Mucosa of gallbladder (tissue), 1 donor: ENCODE measurements around the gene SORBS2. TPM values are rescaled to one million over a fixed set of nuclear protein-coding genes. Genes with fewer than 3 reads are reported as not detected.
"Not testable (repeated sequence)": the region's sequence is repeated elsewhere in the genome, so short reads cannot be mapped to it uniquely, and the experiment has no call there.

ENCODE experiments used
- DNase-seq: peaks from one replicate; pipeline ENCODE4 v3.0.0-alpha.2; 2020; ENCODE audit warnings: low spot score
- total RNA-seq: library from RNA; stranded (reverse); gene quantifications from one replicate; pipeline ENCODE4 v1.2.1, GENCODE V29; 2021
- donor health status: DM: no; HTN: no; CAD: no.

SORBS2 gene
- total RNA-seq, 1 donor from 2014 or later: 184 TPM

DNA sequence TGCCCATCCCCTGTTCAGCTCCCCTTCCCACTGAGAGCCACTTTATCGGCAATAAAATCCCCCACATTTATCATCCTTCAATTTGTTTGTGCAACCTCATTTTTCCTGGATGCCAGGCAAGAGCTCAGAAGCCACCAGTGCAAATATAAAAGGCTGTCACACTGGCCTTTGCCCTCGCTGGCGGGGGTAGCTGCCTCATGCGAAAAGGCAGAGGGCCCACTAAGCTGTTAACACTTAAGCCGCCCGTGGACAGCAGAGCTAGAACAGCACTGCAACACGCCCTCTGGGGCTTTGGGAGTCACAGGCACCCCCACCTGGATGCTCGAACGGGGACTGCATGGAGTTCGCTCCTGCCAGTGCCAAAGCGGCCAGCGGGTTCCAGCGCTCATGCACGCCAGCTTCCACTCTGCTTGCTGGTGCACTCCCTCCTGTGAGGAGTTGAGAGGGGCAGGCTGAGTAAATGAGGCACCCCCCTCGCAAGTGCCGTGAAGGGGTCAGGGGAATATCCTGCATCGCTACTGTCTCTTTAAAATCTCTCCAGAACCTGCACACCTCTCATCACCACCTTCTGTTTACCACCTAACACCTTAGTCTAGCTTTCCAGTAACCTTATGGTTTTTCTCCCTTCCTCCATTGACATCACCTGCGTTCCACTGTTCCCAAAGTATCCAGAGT lies 99.5 kb downstream of the SORBS2 start:
- peak; percentile 46 for DNase-seq

DNA sequence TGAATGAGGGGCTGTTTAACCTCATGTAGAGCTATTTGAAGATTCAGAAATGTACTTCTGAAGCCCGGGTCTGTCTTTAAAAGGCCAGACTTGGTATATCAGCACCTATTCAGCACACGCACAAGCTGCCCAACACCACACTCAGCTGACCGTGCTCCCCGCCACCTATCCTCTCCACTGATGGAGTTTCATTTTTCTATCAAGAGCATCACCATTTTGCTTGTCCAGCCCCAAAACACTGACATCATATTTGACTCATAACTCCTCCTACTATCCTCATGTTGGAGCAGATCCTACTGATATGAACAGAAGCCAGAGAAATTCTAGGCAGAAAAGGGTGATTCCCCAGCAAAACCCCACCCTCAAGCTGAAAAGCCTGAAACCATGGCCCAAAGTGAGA lies 100.3 kb downstream of the SORBS2 start:
- DNase-seq: no peak

DNA sequence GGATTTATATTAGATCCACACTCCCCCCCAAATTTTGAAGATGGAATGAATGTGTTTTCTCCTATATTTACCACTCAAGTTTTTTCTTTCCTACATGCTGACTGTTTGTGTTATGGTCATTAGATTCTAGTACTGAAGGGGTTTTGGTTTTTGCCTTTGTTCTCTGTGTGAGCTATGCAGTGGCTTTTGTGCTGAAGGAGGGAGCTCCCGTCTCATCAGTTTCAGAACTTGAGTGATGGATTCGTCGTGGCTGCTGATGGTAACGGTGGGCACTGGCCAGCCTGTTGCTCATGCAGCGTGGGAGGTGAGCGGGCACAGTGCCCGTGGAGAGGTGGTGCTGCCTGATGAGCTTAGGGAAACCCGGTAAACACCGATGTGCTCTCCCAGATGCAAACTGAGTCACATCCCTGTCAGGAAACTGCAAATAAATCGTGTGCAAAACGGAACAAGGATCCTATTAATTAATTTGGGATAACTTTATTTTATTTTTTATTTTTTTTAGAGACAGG lies 101.5 kb downstream of the SORBS2 start:
- DNase-seq: no peak

DNA sequence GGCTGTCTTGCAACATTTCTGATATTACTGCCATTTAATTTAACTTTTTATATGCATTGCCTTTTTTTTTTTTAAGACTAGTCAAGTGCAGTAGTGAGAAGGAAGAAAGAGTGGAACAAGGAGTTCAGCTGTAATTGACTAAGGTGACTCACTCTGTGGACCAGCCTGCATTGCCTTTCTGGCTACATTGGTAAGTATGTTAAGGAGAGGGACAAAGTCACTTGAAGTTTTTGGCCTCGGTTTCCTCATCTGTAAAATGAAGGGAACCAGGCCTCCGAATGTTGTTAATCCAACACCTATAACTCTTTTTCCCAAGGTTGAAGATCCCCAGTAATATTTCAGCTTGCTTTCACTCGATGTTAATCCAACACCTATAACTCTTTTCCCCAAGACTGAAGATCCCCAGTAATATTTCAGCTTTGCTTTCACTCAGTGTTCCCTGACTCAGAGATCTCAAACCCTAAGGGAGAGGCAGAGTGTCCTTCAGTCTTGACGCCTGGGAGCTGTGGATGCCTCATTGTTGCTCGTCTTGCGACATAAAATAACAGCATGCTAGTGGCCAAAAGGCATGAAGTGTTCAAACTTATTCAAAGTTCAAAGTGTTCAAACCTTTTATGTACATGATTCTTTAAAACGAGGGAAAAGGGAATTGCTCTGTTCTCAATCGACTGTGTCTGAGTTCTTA lies 102.0 kb downstream of the SORBS2 start:
- DNase-seq: no peak

DNA sequence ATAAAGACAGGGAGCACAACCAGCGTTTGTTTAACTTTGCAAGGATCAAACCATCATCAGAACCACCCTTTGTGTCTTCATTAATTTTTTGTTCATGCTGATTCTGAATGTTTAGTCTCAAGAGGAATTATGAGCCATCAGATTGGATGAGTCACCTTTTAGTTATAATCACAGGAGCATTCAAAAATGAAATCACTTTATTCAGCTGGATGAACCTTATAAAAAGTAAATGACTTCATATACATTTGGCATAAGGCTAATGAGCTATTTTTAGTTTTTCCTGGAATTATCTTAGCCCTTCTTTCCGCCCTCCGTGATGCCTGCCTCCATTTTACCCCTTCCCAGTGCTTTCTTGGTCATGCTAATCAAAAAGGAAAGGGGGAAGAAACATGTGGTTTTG lies 103.6 kb downstream of the SORBS2 start:
- no peak for DNase-seq

DNA sequence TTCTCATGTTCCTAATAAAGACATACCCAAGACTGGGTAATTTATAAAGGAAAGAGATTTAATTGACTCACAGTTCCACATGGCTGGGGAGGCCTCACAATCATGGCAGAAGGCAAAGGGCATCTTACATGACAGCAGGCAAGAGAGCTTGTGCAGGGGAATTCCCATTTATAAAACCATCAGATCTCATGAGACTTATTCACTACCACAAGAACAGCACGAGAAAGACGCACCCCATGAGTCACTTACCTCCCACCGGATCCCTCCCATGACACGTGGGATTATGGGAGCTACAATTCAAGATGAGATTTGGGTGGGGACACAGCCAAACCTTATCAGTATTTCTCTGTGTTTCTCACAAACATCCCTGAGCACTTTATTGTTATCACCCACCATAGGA lies 104.4 kb downstream of the SORBS2 start:
- DNase-seq: not testable (repeated sequence)

DNA sequence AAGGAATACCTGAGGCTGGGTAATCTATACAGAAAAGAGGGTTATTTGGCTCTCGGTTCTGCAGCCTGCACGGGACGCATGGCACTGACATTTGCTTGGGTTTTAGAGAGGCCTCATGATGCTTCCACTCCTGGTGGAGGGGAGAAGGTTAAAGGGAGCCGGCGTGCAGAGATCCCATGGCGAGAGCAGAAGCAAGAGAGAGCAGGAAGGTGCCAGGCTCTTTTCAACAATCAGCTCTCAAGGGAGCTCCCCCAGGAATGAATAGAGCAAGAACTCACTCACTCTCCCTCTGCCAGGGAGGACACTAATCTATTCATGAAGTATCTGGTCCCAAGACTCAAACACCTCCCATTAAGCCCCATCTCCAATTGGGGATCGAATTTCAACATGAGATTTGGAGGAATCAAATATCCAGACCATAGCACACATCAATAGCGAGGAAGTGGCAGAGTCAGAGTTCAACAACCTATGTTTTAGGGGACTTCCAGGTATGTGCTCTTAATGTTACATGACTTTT lies 109.8 kb downstream of the SORBS2 start:
- DNase-seq: no peak

DNA sequence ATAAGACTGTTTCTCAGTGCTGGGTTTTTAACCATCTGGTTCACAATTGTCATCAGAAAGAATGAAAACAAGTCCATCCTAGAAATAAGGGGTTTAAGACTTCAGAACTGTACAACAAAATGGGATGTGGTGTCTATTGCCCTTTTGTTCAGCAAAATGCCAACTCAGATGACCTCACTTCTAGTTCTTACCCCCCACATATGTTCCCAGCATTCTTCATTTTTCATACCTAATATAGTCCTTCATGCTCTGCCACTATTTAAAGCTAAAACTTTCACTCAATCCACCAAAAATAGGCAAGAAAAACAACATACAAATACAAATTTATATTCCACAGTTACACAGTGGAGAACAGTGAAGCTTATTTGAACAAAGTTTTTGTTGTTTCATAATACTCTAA lies 111.4 kb downstream of the SORBS2 start:
- no peak for DNase-seq

DNA sequence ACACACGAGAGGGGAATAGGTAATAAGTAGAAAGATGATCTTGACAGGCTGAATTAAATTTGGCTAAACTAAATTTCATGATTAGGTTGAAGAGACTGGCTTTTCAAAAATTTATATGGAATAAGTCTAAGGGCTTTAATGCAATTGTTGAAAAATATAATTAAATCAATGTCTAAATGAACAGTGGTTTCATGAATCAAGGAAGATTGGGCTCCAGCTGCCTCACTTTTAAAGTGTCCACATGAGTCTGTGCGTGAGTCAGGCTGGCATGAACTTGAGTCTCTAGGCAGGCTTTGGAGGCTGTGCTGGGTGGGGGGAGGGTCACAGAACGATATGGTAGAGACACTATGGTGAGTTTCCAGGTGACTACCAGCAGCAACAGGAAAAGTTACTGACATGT lies 111.9 kb downstream of the SORBS2 start:
- DNase-seq: no peak

DNA sequence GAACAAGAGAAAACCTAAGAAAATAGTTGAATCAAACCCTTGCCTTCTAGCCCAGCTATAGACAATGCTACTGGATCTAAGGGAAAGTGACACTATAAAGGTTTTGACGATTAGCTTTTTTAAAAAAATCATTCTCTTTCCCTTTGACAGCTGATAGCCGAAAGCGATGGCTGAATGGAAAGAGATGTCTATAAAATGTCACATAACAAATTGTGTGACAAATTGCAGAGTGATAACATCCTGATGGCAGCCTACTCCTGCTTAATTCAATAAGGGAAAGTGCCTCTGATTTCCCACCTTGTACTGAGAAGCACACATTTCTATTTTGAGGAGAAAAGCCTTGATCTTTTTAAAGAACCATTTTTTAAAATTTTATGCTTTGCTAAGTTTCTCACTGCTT lies 114.5 kb downstream of the SORBS2 start:
- DNase-seq: no peak

DNA sequence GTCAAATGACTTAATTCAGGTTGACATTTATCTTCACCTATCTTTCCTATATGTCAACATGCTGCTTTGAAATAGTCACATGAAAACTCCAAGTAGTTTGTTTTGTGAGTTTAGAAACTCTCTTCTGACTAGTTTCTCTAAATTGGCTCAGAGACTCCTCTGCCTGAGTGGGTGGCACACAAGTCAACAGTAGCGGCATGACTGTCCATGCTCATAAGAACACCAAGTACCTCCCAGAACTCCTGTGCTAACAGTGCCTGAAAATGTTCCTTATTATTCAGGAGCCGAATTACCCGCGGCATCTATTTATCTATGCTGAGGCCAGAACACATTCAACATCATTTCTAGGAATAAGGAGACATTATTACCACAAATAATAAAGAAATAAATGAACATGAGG lies 116.3 kb downstream of the SORBS2 start:
- no peak for DNase-seq

DNA sequence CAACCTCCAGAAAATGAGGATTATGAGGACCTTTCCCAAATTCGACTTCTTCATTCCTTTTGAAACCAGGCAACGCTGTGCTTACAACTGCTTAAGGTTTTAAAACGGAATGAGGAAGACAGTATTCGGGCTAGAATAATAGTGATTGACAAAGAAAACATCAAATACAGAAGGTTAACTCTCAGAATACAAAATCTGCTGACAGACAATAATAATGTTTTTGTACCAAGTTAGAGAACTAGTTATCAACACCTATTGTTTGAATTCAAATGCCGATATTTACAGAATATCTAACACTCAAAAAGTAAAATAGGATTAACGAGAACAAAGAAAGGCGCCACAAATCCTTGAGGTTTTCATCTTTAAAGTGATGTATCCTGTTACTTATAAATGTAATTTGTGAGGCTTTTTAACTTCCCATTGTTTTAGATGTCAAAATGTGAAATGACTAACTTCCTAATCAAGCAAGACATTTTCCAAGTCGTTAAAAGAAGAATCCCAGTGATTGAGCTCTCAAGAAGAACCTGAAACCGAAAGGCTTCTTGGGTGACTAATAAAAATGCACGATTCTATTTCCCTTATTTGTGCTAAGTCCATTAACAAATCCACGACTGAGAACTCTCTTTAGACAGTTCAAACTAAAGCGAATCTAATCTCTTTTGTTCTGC lies 118.3 kb downstream of the SORBS2 start:
- no peak for DNase-seq

DNA sequence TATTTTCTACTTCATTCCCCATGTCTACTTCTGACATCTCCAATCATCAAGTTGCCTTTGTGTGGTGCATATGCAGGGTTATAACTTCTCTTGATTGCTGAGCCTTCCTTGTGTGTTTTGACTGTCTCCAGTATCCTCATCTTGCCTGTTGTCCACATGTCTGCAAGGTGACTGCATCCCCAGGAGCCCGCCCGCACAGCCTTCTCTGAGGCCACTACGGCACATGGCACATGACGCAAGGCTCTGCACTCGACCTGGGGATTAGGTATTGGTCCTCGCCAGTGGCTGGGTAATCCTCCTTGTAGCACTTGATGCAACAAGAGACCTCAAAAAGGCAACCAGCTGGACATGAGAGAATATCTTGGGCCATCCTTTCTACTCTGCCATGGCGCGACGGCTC lies 122.6 kb downstream of the SORBS2 start:
- DNase-seq: no peak

DNA sequence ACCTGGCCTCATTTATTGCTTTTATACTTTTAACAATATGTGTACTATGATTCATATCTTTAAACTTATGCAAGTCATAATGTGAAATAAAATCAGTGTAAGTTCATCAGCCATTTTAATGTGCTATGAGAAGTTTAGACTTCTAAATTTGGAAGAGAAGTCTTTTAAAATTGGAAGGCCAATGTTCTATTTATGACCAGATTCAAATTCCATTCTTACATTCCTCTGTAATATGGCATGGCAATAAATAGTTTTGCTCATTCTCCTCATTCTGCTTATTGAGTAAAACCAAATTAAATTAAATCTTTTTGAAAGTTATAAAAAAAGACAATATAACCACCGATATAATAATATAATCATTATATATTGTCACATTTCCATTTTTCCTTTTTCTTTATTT lies 126.2 kb downstream of the SORBS2 start:
- DNase-seq: no peak

DNA sequence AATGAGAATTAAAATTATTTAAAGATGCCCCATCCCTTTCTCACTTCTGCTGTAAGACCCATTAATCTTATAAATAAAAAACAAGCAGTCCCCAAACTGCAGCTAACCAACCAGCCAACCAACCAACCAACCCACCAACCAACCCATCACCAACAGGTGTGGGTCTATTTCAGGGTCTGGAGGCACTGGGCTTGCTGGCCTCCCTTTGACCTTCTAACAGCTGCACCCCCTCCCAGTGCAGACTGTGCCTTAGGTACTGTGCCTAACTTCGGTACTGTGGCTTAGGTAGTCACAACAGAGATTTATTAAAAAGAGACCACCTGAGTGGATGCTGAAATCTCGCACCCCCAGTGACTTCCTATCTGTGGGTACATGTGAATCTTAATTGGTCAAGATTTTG lies 128.1 kb downstream of the SORBS2 start:
- DNase-seq: no peak

DNA sequence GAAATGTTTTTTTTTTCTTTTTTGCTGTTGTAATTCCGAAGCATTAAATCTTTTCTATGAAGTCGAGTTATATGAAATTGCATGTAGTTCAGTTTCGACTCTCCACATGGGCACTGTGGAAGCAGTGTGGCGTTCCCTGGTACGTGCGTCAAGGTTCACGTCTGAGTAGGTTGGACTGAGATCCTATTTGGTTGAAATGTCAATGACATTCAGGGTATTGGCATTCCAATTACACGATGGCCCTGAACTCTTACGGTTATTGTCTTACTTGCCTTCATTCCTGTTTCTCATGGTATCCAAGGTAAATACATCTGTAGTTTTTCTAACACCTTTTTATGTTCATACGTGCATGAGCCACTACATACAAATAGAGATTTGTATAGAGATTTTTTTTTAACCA lies 128.8 kb downstream of the SORBS2 start:
- DNase-seq: no peak

DNA sequence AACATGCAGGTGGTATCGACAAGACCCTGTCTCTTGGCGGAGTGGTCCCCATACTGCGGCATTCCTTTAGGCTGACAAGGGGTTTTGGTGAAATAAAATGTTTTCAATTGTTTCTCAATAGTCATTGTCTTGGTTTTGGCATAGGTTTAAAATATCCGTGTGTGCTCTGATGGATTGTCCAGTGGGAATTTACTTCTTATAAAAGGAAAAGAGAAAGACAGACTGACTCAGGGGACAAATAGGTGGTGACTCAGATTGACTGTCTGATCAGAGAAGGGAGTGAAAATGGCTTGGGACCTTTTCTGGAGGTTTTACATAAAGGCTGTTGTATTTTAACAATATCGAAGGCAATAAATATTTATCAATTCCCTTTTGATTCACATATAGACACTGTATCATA lies 129.8 kb downstream of the SORBS2 start:
- no peak for DNase-seq

DNA sequence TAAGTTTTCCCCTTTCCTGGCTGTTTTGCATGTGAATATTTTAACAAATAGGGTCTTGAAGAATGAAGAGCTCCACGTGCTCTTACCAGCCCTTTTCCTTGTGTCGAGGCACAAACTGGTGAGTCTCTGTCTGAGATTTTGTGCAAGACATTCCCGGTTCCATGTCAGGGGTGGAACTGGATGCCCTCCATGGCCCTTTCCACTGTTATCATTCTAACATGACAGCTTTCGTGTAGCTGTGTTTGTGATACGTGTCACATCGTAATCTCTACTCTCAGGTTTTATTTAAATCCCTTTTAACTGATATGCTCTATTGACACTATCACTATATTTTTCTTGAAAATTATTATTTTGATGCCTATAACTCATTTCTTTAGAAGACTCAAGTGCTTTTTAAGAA lies 130.4 kb downstream of the SORBS2 start:
- DNase-seq: no peak

DNA sequence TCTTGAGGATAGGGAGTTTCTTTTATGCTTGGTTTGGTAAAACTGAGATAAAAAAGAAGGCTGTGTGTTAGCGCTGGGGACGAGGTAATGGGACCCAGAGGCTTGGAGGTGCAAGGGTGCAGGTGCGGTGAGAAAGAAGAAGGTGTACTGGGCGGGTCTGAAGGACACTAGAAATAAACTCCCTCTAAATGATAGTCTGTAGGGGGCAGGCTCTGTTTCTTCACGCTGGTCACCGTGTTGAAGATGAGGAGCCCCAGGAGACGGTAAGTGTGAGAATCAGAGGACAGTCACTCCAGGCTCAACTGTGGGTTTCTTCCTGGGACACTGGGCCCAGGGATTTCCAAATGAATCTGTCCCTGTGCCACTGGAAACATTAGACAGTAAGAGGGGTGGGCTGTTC lies 131.4 kb downstream of the SORBS2 start:
- no peak for DNase-seq

DNA sequence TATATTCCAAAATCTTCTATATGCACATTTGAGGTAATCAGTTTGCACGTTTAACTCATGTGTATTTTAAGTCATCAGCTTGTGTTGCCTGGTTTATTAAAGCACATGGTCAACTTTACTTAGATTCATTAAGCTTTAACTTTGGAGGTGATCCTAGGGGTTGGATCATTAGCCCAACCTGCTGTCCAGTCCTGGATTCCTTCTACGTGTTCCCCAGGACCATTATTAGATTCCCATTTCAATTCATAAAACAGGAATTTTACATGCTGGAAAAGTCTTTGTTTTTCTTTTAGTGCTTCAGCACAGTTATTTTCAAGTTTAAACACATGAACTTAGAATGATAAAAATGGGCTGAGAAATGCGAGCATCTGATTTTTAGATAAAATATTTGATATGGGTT lies 132.5 kb downstream of the SORBS2 start:
- DNase-seq: no peak

DNA sequence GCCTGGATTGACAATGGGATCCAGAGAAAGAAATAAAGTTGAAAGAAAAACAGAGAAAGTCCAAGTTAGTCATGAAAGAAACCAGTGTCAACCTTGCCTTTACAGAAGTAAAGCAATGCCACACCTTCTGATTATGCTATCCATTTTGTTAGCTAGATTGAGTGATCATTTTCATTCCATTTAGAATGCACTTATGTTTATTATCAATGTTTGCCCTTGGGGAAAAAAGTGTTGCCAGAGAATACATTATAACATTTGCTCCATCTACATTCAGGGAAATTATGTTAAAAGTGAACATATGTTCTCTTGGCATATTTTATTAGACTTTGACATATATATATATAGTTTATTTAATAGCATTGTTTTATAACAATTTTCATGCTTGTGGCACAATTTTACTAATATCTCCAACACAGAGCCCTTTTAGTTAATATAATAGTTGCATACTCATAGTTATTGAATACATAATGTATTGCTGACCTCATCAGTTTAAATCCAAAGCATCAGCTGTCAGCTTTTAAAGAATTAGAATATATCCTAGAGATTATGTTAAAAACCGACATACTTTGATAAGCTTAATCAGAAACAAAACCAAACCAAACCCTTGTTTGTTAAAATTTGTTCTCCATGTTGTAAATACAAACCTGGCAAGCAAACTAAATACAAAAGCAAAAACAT lies 134.2 kb downstream of the SORBS2 start:
- no peak for DNase-seq

DNA sequence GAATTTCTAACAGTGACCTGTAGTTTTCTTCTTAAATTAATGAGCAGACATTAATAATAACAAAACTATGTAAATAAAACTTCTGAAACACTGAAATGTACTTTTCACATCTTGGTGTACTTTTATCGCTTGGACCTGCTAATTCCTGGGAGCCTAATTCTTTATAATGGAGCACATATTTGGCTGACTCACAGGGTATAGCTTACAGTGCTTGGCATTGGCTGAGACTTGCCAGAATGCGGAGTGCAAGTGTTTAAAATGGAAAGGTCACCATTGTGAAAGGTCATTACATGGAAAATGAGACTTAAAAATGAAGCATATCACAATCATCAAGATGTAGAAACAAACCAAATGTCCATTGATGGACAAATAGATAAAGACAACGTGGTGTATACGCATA lies 139.4 kb downstream of the SORBS2 start:
- DNase-seq: no peak
